H9 (cell line): ENCODE data around the gene HM13. TPM values are rescaled to one million over a fixed set of nuclear protein-coding genes. Genes with fewer than 3 reads are reported as not detected.

ENCODE experiments used
- DNase-seq: peaks from one replicate; pipeline ENCODE4 v3.0.0-alpha.2; 2017
- H2AFZ ChIP-seq: one replicate; pipeline ENCODE4 v1.6.1; 2013; ENCODE audit warnings: mild to moderate bottlenecking, low read length, control low read depth, moderate library complexity
- H2AK5ac ChIP-seq: 2 replicates; pipeline ENCODE4 v1.6.1; 2013; ENCODE audit warnings: low read length, control low read depth, mixed read lengths; ENCODE audit not compliant: insufficient read length
- H2BK120ac ChIP-seq: one replicate; pipeline ENCODE4 v1.6.1; 2013; ENCODE audit warnings: low read depth, mild to moderate bottlenecking, low read length, control low read depth, inconsistent platforms; ENCODE audit not compliant: poor library complexity, severe bottlenecking
- H2BK12ac ChIP-seq: 2 replicates; pipeline ENCODE4 v1.6.1; 2013; ENCODE audit warnings: low read length, control low read depth, mixed read lengths, low read depth; ENCODE audit not compliant: insufficient read length
- H2BK15ac ChIP-seq: 2 replicates; pipeline ENCODE4 v1.6.1; 2013; ENCODE audit warnings: low read depth, low read length, control low read depth
- H2BK20ac ChIP-seq: one replicate; pipeline ENCODE4 v1.6.1; 2013; ENCODE audit warnings: low read depth, mild to moderate bottlenecking, low read length, control low read depth, inconsistent platforms; ENCODE audit not compliant: poor library complexity, severe bottlenecking
- H2BK5ac ChIP-seq: 2 replicates; pipeline ENCODE4 v1.6.1; 2013; ENCODE audit warnings: low read length, control low read depth, mixed read lengths; ENCODE audit not compliant: insufficient read length
- H3K14ac ChIP-seq: 2 replicates; pipeline ENCODE4 v1.6.1; 2013; ENCODE audit warnings: low read length, control low read depth; ENCODE audit not compliant: insufficient read depth
- H3K18ac ChIP-seq: 2 replicates; pipeline ENCODE4 v1.6.1; 2013; ENCODE audit warnings: low read depth, mild to moderate bottlenecking, mixed read lengths, low read length, control low read depth; ENCODE audit not compliant: insufficient read length
- H3K23ac ChIP-seq: 2 replicates; pipeline ENCODE4 v1.6.1; 2013; ENCODE audit warnings: low read length, control low read depth, mixed read lengths, low read depth; ENCODE audit not compliant: insufficient read length
- H3K23me2 ChIP-seq: 2 replicates; pipeline ENCODE4 v1.6.1; 2013; ENCODE audit warnings: low read depth, mild to moderate bottlenecking, mixed read lengths, low read length, control low read depth; ENCODE audit not compliant: insufficient read length, poor library complexity, severe bottlenecking
- H3K27ac ChIP-seq: 2 replicates; pipeline ENCODE4 v1.5.1; 2013; ENCODE audit warnings: low read length, control low read depth, mixed read lengths, low read depth; ENCODE audit not compliant: insufficient read length
- H3K27me3 ChIP-seq: 2 replicates; pipeline ENCODE4 v1.6.1; 2013; ENCODE audit warnings: low read length, control low read depth, inconsistent platforms; ENCODE audit not compliant: insufficient read depth
- H3K4ac ChIP-seq: 2 replicates; pipeline ENCODE4 v1.6.1; 2013; ENCODE audit warnings: low read depth, mild to moderate bottlenecking, control low read depth, inconsistent platforms, low read length, moderate library complexity
- H3K4me1 ChIP-seq: 2 replicates; pipeline ENCODE4 v1.6.1; 2013; ENCODE audit warnings: low read length, control low read depth, inconsistent platforms; ENCODE audit not compliant: insufficient read depth
- H3K4me2 ChIP-seq: 2 replicates; pipeline ENCODE4 v1.6.1; 2013; ENCODE audit warnings: low read length, control low read depth, mixed read lengths; ENCODE audit not compliant: insufficient read length, insufficient read depth
- H3K56ac ChIP-seq: 2 replicates; pipeline ENCODE4 v1.6.1; 2013; ENCODE audit warnings: low read depth, mild to moderate bottlenecking, mixed read lengths, low read length, control low read depth; ENCODE audit not compliant: insufficient read length
- H3K79me1 ChIP-seq: 2 replicates; pipeline ENCODE4 v1.6.1; 2013; ENCODE audit warnings: low read depth, mild to moderate bottlenecking, moderate library complexity, low read length, control low read depth, inconsistent platforms; ENCODE audit not compliant: insufficient read depth, poor library complexity, severe bottlenecking
- H3K79me2 ChIP-seq: 2 replicates; pipeline ENCODE4 v1.6.1; 2013; ENCODE audit warnings: low read length, control low read depth, inconsistent platforms; ENCODE audit not compliant: insufficient read depth
- H3K9ac ChIP-seq: 2 replicates; pipeline ENCODE4 v1.6.1; 2013; ENCODE audit warnings: low read length, control low read depth, mixed read lengths; ENCODE audit not compliant: insufficient read length; ENCODE audit errors: extremely low read depth
- H3K9me3 ChIP-seq: one replicate; pipeline ENCODE4 v1.6.1; 2013; ENCODE audit warnings: low read depth, low read length, inconsistent platforms; ENCODE audit not compliant: control insufficient read depth
- H3T11ph ChIP-seq: one replicate; pipeline ENCODE4 v1.6.1; 2013; ENCODE audit warnings: mild to moderate bottlenecking, low read length, control low read depth, inconsistent platforms
- H4K20me1 ChIP-seq: one replicate; pipeline ENCODE4 v1.6.1; 2013; ENCODE audit not compliant: control insufficient read depth, insufficient read length, insufficient read depth
- H4K5ac ChIP-seq: 2 replicates; pipeline ENCODE4 v1.6.1; 2013; ENCODE audit warnings: low read depth, mild to moderate bottlenecking, mixed read lengths, low read length, control low read depth; ENCODE audit not compliant: insufficient read length
- H4K8ac ChIP-seq: replicated peaks from 2 replicates; pipeline ENCODE4 v1.6.1; 2013; ENCODE audit warnings: low read length, control low read depth, mixed read lengths, low read depth; ENCODE audit not compliant: insufficient read length
- H4K91ac ChIP-seq: 2 replicates; pipeline ENCODE4 v1.6.1; 2013; ENCODE audit warnings: low read depth, mild to moderate bottlenecking, moderate library complexity, mixed read lengths, low read length, control low read depth; ENCODE audit not compliant: insufficient read length
- H3K27ac Mint-ChIP-seq, 3 experiments: 2 replicates in 2 of 3; 3 replicates in 1 of 3; pipeline ENCODE4 v1.8.0; 2020 to 2021; ENCODE audit warnings: mixed read lengths in 3 of 3, mild to moderate bottlenecking in 1 of 3, moderate library complexity in 1 of 3
- H3K27me3 Mint-ChIP-seq: 2 replicates; pipeline ENCODE4 v1.8.0; 2021; ENCODE audit warnings: low read depth, mild to moderate bottlenecking, moderate library complexity, mixed read lengths
- H3K36me3 Mint-ChIP-seq, 3 experiments: 2 replicates in 2 of 3; 3 replicates in 1 of 3; pipeline ENCODE4 v1.8.0; 2020 to 2021; ENCODE audit warnings: low read depth in 3 of 3, mixed read lengths in 3 of 3; ENCODE audit not compliant: insufficient read depth in 1 of 3
- H3K4me1 Mint-ChIP-seq, 2 experiments: 2 replicates each; pipeline ENCODE4 v1.8.0; 2020; ENCODE audit warnings: mixed read lengths in 2 of 2
- H3K4me3 Mint-ChIP-seq, 2 experiments: 2 replicates in 1 of 2; 3 replicates in 1 of 2; pipeline ENCODE4 v1.8.0; 2020 to 2021; ENCODE audit warnings: mild to moderate bottlenecking in 2 of 2, mixed read lengths in 2 of 2, moderate library complexity in 1 of 2
- H3K9me3 Mint-ChIP-seq, 2 experiments: 2 replicates in 1 of 2; 3 replicates in 1 of 2; pipeline ENCODE4 v1.8.0; 2020; ENCODE audit warnings: mild to moderate bottlenecking in 2 of 2, mixed read lengths in 2 of 2, moderate library complexity in 1 of 2
- CTCF ChIP-seq: fragments of 200-600 bp; sonication (generic); conservative IDR thresholded peaks from 3 replicates; pipeline ENCODE4 v1.8.0; 2021; ENCODE audit warnings: antibody characterized with exemption, mild to moderate bottlenecking
- WGBS: extraction: QIAGEN DNeasy Blood & Tissue Kit; methylation state at CpG from one replicate; pipeline ENCODE4 v1.1.7; 2013; ENCODE audit warnings: missing lambda C conversion rate, low lambda C conversion rate, mixed read lengths; ENCODE audit not compliant: insufficient read length; ENCODE audit errors: extremely low coverage; 5-methylcytosine and 5-hydroxymethylcytosine counted together
- total RNA-seq: library from RNA; stranded (reverse); gene quantifications from 2 replicates; pipeline ENCODE4 v1.2.1, GENCODE V29; 2021

HM13 gene
- total RNA-seq, 1 experiment from 2014 or later: 169 TPM

GRCh38 chr20:31497838-31498540, 16.3 kb upstream of the HM13 start:
- H2AK5ac ChIP-seq: no peak overlapping the region
- peaks cover 70 to 94% of the 10 kb centered on the region in 2 experiments for H3K9me3 Mint-ChIP-seq
- H3T11ph ChIP-seq: no peak overlapping the region
- peaks cover 33% of the 10 kb centered on the region for H3K9me3 ChIP-seq
- H4K91ac ChIP-seq: no peak overlapping the region
- no peak overlapping the region for H2BK20ac ChIP-seq
- no CpG with 5 or more reads among the region's 6 CpGs for WGBS
- H4K20me1 ChIP-seq: no peaks in the 10 kb centered on the region
- no peak overlapping the region for H2BK120ac ChIP-seq
- H3K4me1 ChIP-seq: no peaks in the 10 kb centered on the region
- H3K4me1 Mint-ChIP-seq: no peaks in the 10 kb centered on the region
- no peaks in the 10 kb centered on the region for H3K27me3 ChIP-seq
- H3K9ac ChIP-seq: no peak overlapping the region
- H4K5ac ChIP-seq: no peak overlapping the region
- no peak overlapping the region for H3K27ac Mint-ChIP-seq
- H4K8ac ChIP-seq: no peak overlapping the region
- no peak overlapping the region for H3K23ac ChIP-seq
- H3K27me3 Mint-ChIP-seq: peaks cover 12% of the 10 kb centered on the region
- no peak overlapping the region for H3K4me2 ChIP-seq
- no peak overlapping the region for H3K4ac ChIP-seq
- no peak overlapping the region for H2BK15ac ChIP-seq
- DNase-seq: no peak
- H3K14ac ChIP-seq: no peak overlapping the region
- H2BK12ac ChIP-seq: no peak overlapping the region
- no peaks in the 10 kb centered on the region for H3K79me1 ChIP-seq
- TF ChIP-seq CTCF: no peak
- no peak overlapping the region for H2AFZ ChIP-seq
- peaks cover 0 to 26% (median 0%) of the 10 kb centered on the region in 3 experiments; a peak in 3 of 7 replicates for H3K36me3 Mint-ChIP-seq
- no peak overlapping the region for H3K56ac ChIP-seq
- no peak overlapping the region for H3K4me3 Mint-ChIP-seq
- no peak overlapping the region for H2BK5ac ChIP-seq
- H3K27ac ChIP-seq: no peak overlapping the region
- H3K18ac ChIP-seq: no peak overlapping the region
- H3K23me2 ChIP-seq: no peaks in the 10 kb centered on the region
- H3K79me2 ChIP-seq: no peaks in the 10 kb centered on the region
